GM18517 (cell line): ENCODE measurements around the gene FMR1.

Experiments
- ATAC-seq: cut with Tn5 transposase; IDR thresholded peaks from one replicate; pipeline ENCODE4 v1.9.1; 2021; ENCODE audit warnings: mild to moderate bottlenecking, moderate library complexity; ENCODE audit not compliant: unreplicated experiment

The FMR1 gene

GRCh38 chrX:147914591-147914990 is 2.9 kb downstream of the FMR1 start:
- ATAC-seq, result no peak

- no peak for ATAC-seq
Measured at GRCh38 chrX:147916375-147916968, 4.8 kb downstream of the FMR1 start.

DNA sequence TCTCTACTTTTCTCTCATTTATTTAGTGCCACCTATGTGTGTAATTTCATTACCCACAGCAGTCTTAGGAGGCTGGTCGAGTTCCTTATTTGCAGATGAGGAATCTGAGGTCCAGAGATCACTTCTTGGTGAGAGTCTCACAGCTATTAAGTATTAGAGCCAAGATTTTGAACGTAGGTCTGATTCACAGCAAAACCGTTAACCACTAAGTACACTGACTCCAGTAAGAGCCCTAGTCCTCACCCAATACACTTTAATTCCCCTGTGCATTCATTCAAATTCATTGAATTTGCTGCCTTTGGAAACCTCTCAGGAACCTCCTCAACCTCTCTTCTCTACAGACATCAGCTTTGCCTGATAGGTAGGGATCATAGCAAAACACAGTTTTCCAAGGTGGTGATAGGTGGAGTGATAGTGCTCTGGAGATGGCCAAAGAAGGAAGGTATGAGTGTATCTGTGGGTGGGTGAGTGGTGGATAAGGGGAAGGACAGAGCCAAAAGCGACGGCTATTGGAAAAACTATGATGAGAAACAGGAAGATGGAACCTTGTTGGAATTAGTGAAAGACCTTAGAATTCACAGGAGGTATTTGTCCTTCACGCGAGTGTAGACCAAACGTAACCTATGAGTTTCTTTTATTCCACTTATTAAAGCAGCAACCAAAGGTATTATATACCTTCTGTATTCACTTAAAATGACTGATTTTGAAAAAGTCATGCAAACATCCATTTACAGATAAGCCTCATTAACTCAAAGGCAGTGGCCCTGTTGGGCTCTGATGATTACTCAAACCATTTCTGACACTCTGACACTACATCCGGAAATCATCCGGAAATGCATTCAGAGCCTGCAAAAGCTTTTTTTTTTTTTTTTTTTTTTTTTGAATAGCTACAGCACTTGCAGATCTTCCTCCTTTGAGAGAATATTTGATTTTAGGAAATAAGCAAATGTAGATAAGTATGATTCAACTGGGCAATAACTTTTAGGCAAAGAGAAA is 6.3 kb downstream of the FMR1 start:
- peak; percentile 91 for ATAC-seq

GRCh38 chrX:147920161-147920666 is 8.5 kb downstream of the FMR1 start:
- ATAC-seq, result no peak

DNA sequence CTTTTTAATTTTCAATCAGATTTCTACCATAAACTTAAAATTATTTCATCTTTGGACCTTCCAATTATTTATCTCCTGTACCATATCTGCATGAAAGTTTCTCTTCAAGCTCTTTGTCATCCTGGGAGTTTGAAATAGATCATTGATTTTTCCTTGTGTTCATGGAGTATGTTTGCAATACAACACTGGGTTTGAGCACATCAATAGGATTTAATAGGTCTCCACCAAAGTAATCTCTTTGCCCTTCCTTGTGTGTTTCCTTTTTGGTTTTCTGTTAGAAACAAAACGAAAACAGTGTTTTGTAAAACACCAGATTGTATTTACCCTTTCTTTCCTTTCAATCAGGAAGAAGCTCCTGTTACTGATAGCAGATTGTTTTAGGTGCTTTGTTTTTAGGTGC is 11.9 kb downstream of the FMR1 start:
- ATAC-seq, result no peak

- ATAC-seq, result no peak
Measured at GRCh38 chrX:147927256-147927655, 15.5 kb downstream of the FMR1 start.

- no peak for ATAC-seq
Measured at GRCh38 chrX:147933815-147934214, 22.1 kb downstream of the FMR1 start.

GRCh38 chrX:147935156-147935758 is 23.5 kb downstream of the FMR1 start:
- ATAC-seq, result no peak

GRCh38 chrX:147945286-147945685 is 33.6 kb downstream of the FMR1 start:
- ATAC-seq, result no peak

DNA sequence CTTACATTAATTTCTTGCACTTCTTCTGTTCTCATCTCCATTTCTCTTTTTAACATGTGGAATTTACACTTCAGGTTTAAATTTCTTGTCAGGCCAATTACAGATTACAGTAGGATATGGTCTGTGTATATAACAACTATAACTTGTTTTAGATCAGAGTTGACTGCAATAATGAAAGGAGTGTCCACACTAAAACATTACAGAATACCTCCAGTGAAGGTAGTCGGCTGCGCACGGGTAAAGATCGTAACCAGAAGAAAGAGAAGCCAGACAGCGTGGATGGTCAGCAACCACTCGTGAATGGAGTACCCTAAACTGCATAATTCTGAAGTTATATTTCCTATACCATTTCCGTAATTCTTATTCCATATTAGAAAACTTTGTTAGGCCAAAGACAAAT is 36.8 kb downstream of the FMR1 start:
- ATAC-seq, result no peak

DNA sequence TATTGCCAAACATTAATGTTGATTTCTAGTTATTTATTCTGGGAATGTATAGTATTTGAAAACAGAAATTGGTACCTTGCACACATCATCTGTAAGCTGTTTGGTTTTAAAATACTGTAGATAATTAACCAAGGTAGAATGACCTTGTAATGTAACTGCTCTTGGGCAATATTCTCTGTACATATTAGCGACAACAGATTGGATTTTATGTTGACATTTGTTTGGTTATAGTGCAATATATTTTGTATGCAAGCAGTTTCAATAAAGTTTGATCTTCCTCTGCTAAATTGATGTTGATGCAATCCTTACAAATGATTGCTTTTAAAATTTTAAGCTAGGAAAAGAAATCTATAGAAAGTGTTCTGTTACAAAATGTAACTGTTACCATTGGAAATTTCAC is 38.6 kb downstream of the FMR1 start:
- no peak for ATAC-seq

DNA sequence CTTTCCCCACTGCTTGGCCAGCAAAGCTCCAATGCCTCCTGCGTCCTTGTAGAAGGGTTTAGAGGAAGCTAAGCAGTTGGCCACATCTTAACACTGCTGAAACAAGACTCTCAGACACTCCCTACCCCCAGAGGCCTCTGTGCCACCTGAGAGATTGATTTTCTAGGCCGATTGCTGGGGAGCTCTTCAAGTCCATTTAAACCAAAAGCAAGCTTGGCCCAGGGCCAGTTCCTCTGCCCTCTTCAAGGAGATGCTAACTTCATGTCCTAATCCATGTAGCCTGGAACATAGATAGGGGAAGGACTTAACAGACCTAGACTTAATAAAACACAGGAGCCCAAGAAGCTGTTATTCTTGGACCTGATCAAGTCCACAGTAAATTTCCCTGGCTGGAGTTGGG is 42.3 kb downstream of the FMR1 start:
- no peak for ATAC-seq

DNA sequence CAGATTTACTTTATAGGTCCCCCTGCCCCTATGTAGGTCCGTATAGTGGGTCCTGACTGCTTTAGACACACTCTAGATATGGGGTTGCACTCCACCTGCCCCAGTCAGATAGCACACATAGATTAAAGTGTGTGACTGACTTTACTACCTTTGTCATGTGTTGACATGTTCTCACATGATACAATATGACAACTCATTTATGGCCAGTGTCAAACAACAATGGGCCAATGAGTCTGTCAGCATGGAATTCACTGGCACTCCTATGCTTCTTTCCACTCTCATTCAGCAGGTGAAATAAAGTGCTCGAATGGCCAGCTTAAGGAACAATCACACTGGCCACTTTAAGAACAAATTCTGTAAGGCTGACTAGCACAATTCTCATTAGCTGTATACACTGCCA is 45.6 kb downstream of the FMR1 start:
- no peak for ATAC-seq

DNA sequence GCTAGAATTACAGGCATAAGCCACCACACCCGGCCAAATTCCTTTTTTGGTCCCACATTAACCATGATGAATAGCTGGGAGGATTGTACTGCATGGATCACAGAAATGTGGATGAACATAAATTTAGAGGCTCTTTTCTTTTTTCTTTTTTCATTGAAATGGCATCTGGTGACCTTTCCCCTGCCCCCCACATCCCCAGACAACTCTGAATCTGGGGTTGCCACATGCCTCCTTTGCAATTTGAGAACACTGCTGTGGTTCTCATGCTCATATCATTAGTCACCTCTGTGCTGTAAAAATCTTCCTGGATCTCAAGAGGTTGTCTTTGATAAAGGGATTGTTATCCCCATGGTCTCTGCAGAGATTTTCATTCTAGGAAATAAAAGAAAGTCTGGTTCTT is 46.6 kb downstream of the FMR1 start:
- no peak for ATAC-seq

DNA sequence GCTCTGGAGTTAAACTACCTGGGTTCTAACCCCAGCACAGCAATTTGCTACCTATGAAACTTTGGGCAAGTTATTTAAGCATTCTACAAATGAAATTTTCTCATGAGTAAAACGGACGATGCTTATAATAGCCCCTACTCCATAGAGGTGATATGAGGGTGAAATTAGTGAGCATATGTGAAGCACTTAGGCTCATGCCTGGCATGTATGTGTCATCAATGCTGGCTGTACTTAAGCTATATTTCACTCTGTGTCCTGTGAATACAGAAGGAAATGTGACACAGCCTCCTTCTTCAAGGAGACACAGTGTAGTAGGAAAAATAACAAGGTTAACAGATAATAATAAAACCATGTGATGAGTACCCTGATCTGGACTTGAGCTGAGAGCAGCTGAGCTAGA is 49.0 kb downstream of the FMR1 start:
- ATAC-seq, result no peak

GRCh38 chrX:147962476-147962875 is 50.8 kb downstream of the FMR1 start:
- no peak for ATAC-seq

- ATAC-seq, result no peak
Measured at GRCh38 chrX:147978931-147979330, 67.2 kb downstream of the FMR1 start.

GRCh38 chrX:147981038-147981752 is 69.5 kb downstream of the FMR1 start, which contains the start of gene FMR1NB:
TSS of gene FMR1NB (plus strand) at chrX:147981337. CDS start at chrX:147981403, 66 bp downstream.
- no peak for ATAC-seq
